H9 (cell line): ENCODE results near the gene ARAP1. TPM values are rescaled to one million over a fixed set of nuclear protein-coding genes. Genes with fewer than 3 reads are reported as not detected.

Experiments
- DNase-seq: peaks from one replicate; pipeline ENCODE4 v3.0.0-alpha.2; 2017
- H2AFZ ChIP-seq: one replicate; pipeline ENCODE4 v1.6.1; 2013; ENCODE audit warnings: mild to moderate bottlenecking, low read length, control low read depth, moderate library complexity
- H2AK5ac ChIP-seq: 2 replicates; pipeline ENCODE4 v1.6.1; 2013; ENCODE audit warnings: low read length, control low read depth, mixed read lengths; ENCODE audit not compliant: insufficient read length
- H2BK120ac ChIP-seq: one replicate; pipeline ENCODE4 v1.6.1; 2013; ENCODE audit warnings: low read depth, mild to moderate bottlenecking, low read length, control low read depth, inconsistent platforms; ENCODE audit not compliant: poor library complexity, severe bottlenecking
- H2BK12ac ChIP-seq: 2 replicates; pipeline ENCODE4 v1.6.1; 2013; ENCODE audit warnings: low read length, control low read depth, mixed read lengths, low read depth; ENCODE audit not compliant: insufficient read length
- H2BK15ac ChIP-seq: 2 replicates; pipeline ENCODE4 v1.6.1; 2013; ENCODE audit warnings: low read depth, low read length, control low read depth
- H2BK20ac ChIP-seq: one replicate; pipeline ENCODE4 v1.6.1; 2013; ENCODE audit warnings: low read depth, mild to moderate bottlenecking, low read length, control low read depth, inconsistent platforms; ENCODE audit not compliant: poor library complexity, severe bottlenecking
- H2BK5ac ChIP-seq: 2 replicates; pipeline ENCODE4 v1.6.1; 2013; ENCODE audit warnings: low read length, control low read depth, mixed read lengths; ENCODE audit not compliant: insufficient read length
- H3K14ac ChIP-seq: 2 replicates; pipeline ENCODE4 v1.6.1; 2013; ENCODE audit warnings: low read length, control low read depth; ENCODE audit not compliant: insufficient read depth
- H3K18ac ChIP-seq: 2 replicates; pipeline ENCODE4 v1.6.1; 2013; ENCODE audit warnings: low read depth, mild to moderate bottlenecking, mixed read lengths, low read length, control low read depth; ENCODE audit not compliant: insufficient read length
- H3K23ac ChIP-seq: 2 replicates; pipeline ENCODE4 v1.6.1; 2013; ENCODE audit warnings: low read length, control low read depth, mixed read lengths, low read depth; ENCODE audit not compliant: insufficient read length
- H3K23me2 ChIP-seq: 2 replicates; pipeline ENCODE4 v1.6.1; 2013; ENCODE audit warnings: low read depth, mild to moderate bottlenecking, mixed read lengths, low read length, control low read depth; ENCODE audit not compliant: insufficient read length, poor library complexity, severe bottlenecking
- H3K27ac ChIP-seq: 2 replicates; pipeline ENCODE4 v1.5.1; 2013; ENCODE audit warnings: low read length, control low read depth, mixed read lengths, low read depth; ENCODE audit not compliant: insufficient read length
- H3K27me3 ChIP-seq: 2 replicates; pipeline ENCODE4 v1.6.1; 2013; ENCODE audit warnings: low read length, control low read depth, inconsistent platforms; ENCODE audit not compliant: insufficient read depth
- H3K4ac ChIP-seq: 2 replicates; pipeline ENCODE4 v1.6.1; 2013; ENCODE audit warnings: low read depth, mild to moderate bottlenecking, control low read depth, inconsistent platforms, low read length, moderate library complexity
- H3K4me1 ChIP-seq: 2 replicates; pipeline ENCODE4 v1.6.1; 2013; ENCODE audit warnings: low read length, control low read depth, inconsistent platforms; ENCODE audit not compliant: insufficient read depth
- H3K4me2 ChIP-seq: 2 replicates; pipeline ENCODE4 v1.6.1; 2013; ENCODE audit warnings: low read length, control low read depth, mixed read lengths; ENCODE audit not compliant: insufficient read length, insufficient read depth
- H3K56ac ChIP-seq: 2 replicates; pipeline ENCODE4 v1.6.1; 2013; ENCODE audit warnings: low read depth, mild to moderate bottlenecking, mixed read lengths, low read length, control low read depth; ENCODE audit not compliant: insufficient read length
- H3K79me1 ChIP-seq: 2 replicates; pipeline ENCODE4 v1.6.1; 2013; ENCODE audit warnings: low read depth, mild to moderate bottlenecking, moderate library complexity, low read length, control low read depth, inconsistent platforms; ENCODE audit not compliant: insufficient read depth, poor library complexity, severe bottlenecking
- H3K79me2 ChIP-seq: 2 replicates; pipeline ENCODE4 v1.6.1; 2013; ENCODE audit warnings: low read length, control low read depth, inconsistent platforms; ENCODE audit not compliant: insufficient read depth
- H3K9ac ChIP-seq: 2 replicates; pipeline ENCODE4 v1.6.1; 2013; ENCODE audit warnings: low read length, control low read depth, mixed read lengths; ENCODE audit not compliant: insufficient read length; ENCODE audit errors: extremely low read depth
- H3K9me3 ChIP-seq: one replicate; pipeline ENCODE4 v1.6.1; 2013; ENCODE audit warnings: low read depth, low read length, inconsistent platforms; ENCODE audit not compliant: control insufficient read depth
- H3T11ph ChIP-seq: one replicate; pipeline ENCODE4 v1.6.1; 2013; ENCODE audit warnings: mild to moderate bottlenecking, low read length, control low read depth, inconsistent platforms
- H4K20me1 ChIP-seq: one replicate; pipeline ENCODE4 v1.6.1; 2013; ENCODE audit not compliant: control insufficient read depth, insufficient read length, insufficient read depth
- H4K5ac ChIP-seq: 2 replicates; pipeline ENCODE4 v1.6.1; 2013; ENCODE audit warnings: low read depth, mild to moderate bottlenecking, mixed read lengths, low read length, control low read depth; ENCODE audit not compliant: insufficient read length
- H4K8ac ChIP-seq: replicated peaks from 2 replicates; pipeline ENCODE4 v1.6.1; 2013; ENCODE audit warnings: low read length, control low read depth, mixed read lengths, low read depth; ENCODE audit not compliant: insufficient read length
- H4K91ac ChIP-seq: 2 replicates; pipeline ENCODE4 v1.6.1; 2013; ENCODE audit warnings: low read depth, mild to moderate bottlenecking, moderate library complexity, mixed read lengths, low read length, control low read depth; ENCODE audit not compliant: insufficient read length
- H3K27ac Mint-ChIP-seq, 3 experiments: 2 replicates in 2 of 3; 3 replicates in 1 of 3; pipeline ENCODE4 v1.8.0; 2020 to 2021; ENCODE audit warnings: mixed read lengths in 3 of 3, mild to moderate bottlenecking in 1 of 3, moderate library complexity in 1 of 3
- H3K27me3 Mint-ChIP-seq: 2 replicates; pipeline ENCODE4 v1.8.0; 2021; ENCODE audit warnings: low read depth, mild to moderate bottlenecking, moderate library complexity, mixed read lengths
- H3K36me3 Mint-ChIP-seq, 3 experiments: 2 replicates in 2 of 3; 3 replicates in 1 of 3; pipeline ENCODE4 v1.8.0; 2020 to 2021; ENCODE audit warnings: low read depth in 3 of 3, mixed read lengths in 3 of 3; ENCODE audit not compliant: insufficient read depth in 1 of 3
- H3K4me1 Mint-ChIP-seq, 2 experiments: 2 replicates each; pipeline ENCODE4 v1.8.0; 2020; ENCODE audit warnings: mixed read lengths in 2 of 2
- H3K4me3 Mint-ChIP-seq, 2 experiments: 2 replicates in 1 of 2; 3 replicates in 1 of 2; pipeline ENCODE4 v1.8.0; 2020 to 2021; ENCODE audit warnings: mild to moderate bottlenecking in 2 of 2, mixed read lengths in 2 of 2, moderate library complexity in 1 of 2
- H3K9me3 Mint-ChIP-seq, 2 experiments: 2 replicates in 1 of 2; 3 replicates in 1 of 2; pipeline ENCODE4 v1.8.0; 2020; ENCODE audit warnings: mild to moderate bottlenecking in 2 of 2, mixed read lengths in 2 of 2, moderate library complexity in 1 of 2
- CTCF ChIP-seq: fragments of 200-600 bp; sonication (generic); conservative IDR thresholded peaks from 3 replicates; pipeline ENCODE4 v1.8.0; 2021; ENCODE audit warnings: antibody characterized with exemption, mild to moderate bottlenecking
- WGBS: extraction: QIAGEN DNeasy Blood & Tissue Kit; methylation state at CpG from one replicate; pipeline ENCODE4 v1.1.7; 2013; ENCODE audit warnings: missing lambda C conversion rate, low lambda C conversion rate, mixed read lengths; ENCODE audit not compliant: insufficient read length; ENCODE audit errors: extremely low coverage; 5-methylcytosine and 5-hydroxymethylcytosine counted together
- total RNA-seq: library from RNA; stranded (reverse); gene quantifications from 2 replicates; pipeline ENCODE4 v1.2.1, GENCODE V29; 2021

Gene ARAP1
- total RNA-seq, 1 experiment from 2014 or later: 59.4 TPM

GRCh38 chr11:72786305-72787215, 34.4 kb upstream of the ARAP1 start:
- no peak overlapping the region for H3K23ac ChIP-seq
- H2BK12ac ChIP-seq: no peak overlapping the region
- no peak overlapping the region for H3K4me2 ChIP-seq
- H3K36me3 Mint-ChIP-seq: no peaks in the 10 kb centered on the region
- H3K14ac ChIP-seq: no peak overlapping the region
- H3K18ac ChIP-seq: no peak overlapping the region
- no peaks in the 10 kb centered on the region for H4K20me1 ChIP-seq
- no peak overlapping the region for H3T11ph ChIP-seq
- H4K8ac ChIP-seq: no peak overlapping the region
- no peaks in the 10 kb centered on the region; the same call in 1 of the 2 replicates for H3K27me3 ChIP-seq
- H3K4me1 ChIP-seq: peaks cover 4% of the 10 kb centered on the region; the same call in 1 of the 2 replicates
- H3K4me1 Mint-ChIP-seq: peaks cover 27 to 29% of the 10 kb centered on the region in 2 experiments
- H2BK20ac ChIP-seq: no peak overlapping the region
- no peak overlapping the region for H2BK5ac ChIP-seq
- no peak overlapping the region for H3K9ac ChIP-seq
- peaks cover 18% of the 10 kb centered on the region for H3K27me3 Mint-ChIP-seq
- no peaks in the 10 kb centered on the region for H3K9me3 ChIP-seq
- H3K23me2 ChIP-seq: peaks cover 7% of the 10 kb centered on the region
- H4K91ac ChIP-seq: no peak overlapping the region
- DNase-seq: no peak
- no peak overlapping the region for H3K4me3 Mint-ChIP-seq
- no peaks in the 10 kb centered on the region for H3K79me2 ChIP-seq
- no peak overlapping the region for H3K27ac ChIP-seq
- H3K27ac Mint-ChIP-seq: peak overlapping the region in 1 of 3 experiments; percentile 62; a peak in 1 of 7 replicates
- no peak overlapping the region for H2BK120ac ChIP-seq
- no peak overlapping the region for H2AFZ ChIP-seq
- no peak overlapping the region for H3K4ac ChIP-seq
- no peaks in the 10 kb centered on the region for H3K9me3 Mint-ChIP-seq
- no peak overlapping the region for H2AK5ac ChIP-seq
- H3K56ac ChIP-seq: no peak overlapping the region
- TF ChIP-seq CTCF: no peak
- WGBS: no CpG with 5 or more reads among the region's 8 CpGs
- H3K79me1 ChIP-seq: no peaks in the 10 kb centered on the region
- no peak overlapping the region for H2BK15ac ChIP-seq
- H4K5ac ChIP-seq: no peak overlapping the region
